K562 (cell line): ENCODE measurements around the gene SLC1A1. TPM values are rescaled to one million over a fixed set of nuclear protein-coding genes. Genes with fewer than 3 reads are reported as not detected.

Experiments
- ATAC-seq: fragments of 200-7000 bp; cut with Tn5 transposase; 3 replicates; pipeline ENCODE4 v1.9.1; 2020; ENCODE audit warnings: moderate library complexity
- BruUV-seq: library from RNA; stranded (reverse); fragments of 400-500 nt; replicated peaks from 2 replicates; lab custom pipeline; 2021; lab: Mats Ljungman, UMichigan
- CTCF ChIA-PET: fragments of 300-600 bp; formaldehyde crosslinking; extraction: SDS; loops from one replicate; lab custom pipeline; 2021; ENCODE audit warnings: low intra/inter-chr PET ratio; lab: Yijun Ruan, JAX
- POLR2A ChIA-PET: fragments of 300-600, 350-650 bp; sonication (Branson Sonifier 250); formaldehyde crosslinking; extraction: SDS; loops from one replicate; lab custom pipeline; 2021; ENCODE audit warnings: antibody characterized with exemption, inconsistent platforms; lab: Yijun Ruan, JAX
- DNase-seq, 4 experiments: peaks; one replicate each; pipeline versions ENCODE4 v3.0.0 to v3.0.0-alpha.2; 2011 to 2018; ENCODE audit warnings: low spot score in 3 of 4, mixed read lengths in 3 of 4; ENCODE audit errors: extremely low read depth in 1 of 4
- FAIRE-seq: peaks from 2 replicates; lab custom pipeline; 2011; peaks lifted over from hg19 to GRCh38; lab: Jason Lieb, UNC
- H2AFZ ChIP-seq: 2 replicates; pipeline ENCODE4 v1.6.0; 2011; ENCODE audit warnings: low read depth, low read length, control low read depth, inconsistent platforms
- H3K27ac ChIP-seq: fragments of 200-600 bp; 3 replicates; pipeline ENCODE4 v1.8.0; 2011; ENCODE audit warnings: low read depth, mild to moderate bottlenecking, control low read depth, inconsistent platforms, low read length, moderate library complexity, mixed read lengths; ENCODE audit errors: extremely low read depth
- H3K27me3 ChIP-seq, 2 experiments: fragments of 300-600 bp in 1 of 2; 2 replicates in 1 of 2; 3 replicates in 1 of 2; pipeline versions ENCODE4 v1.6.0 to v1.8.0; 2011; ENCODE audit warnings: inconsistent platforms in 2 of 2, low read length in 2 of 2, mild to moderate bottlenecking in 1 of 2, mixed read lengths in 1 of 2, moderate library complexity in 1 of 2; ENCODE audit not compliant: control insufficient read depth in 2 of 2, insufficient read depth in 2 of 2
- H3K36me3 ChIP-seq: fragments of 300-600 bp; 3 replicates; pipeline ENCODE4 v1.8.0; 2011; ENCODE audit warnings: mild to moderate bottlenecking, low read length, inconsistent platforms; ENCODE audit not compliant: control insufficient read depth, insufficient read depth
- H3K4me1 ChIP-seq, 2 experiments: fragments of 200-600 bp in 1 of 2; replicated peaks in 1 of 2; 2 replicates in 1 of 2; 3 replicates in 1 of 2; pipeline versions ENCODE4 v1.5.1 to v1.8.0; 2011; ENCODE audit warnings: inconsistent platforms in 2 of 2, low read length in 2 of 2, mild to moderate bottlenecking in 1 of 2, mixed read lengths in 1 of 2, moderate library complexity in 1 of 2; ENCODE audit not compliant: control insufficient read depth in 2 of 2, insufficient read depth in 2 of 2
- H3K4me2 ChIP-seq: 2 replicates; pipeline ENCODE4 v1.6.1; 2011; ENCODE audit warnings: low read length, control low read depth, inconsistent platforms, mixed read lengths; ENCODE audit not compliant: insufficient read depth
- H3K4me3 ChIP-seq: fragments of 200-600 bp; sonication (generic), shearing (Covaris generic); 2 replicates; pipeline ENCODE4 v1.5.1; 2016; ENCODE audit warnings: control low read depth, inconsistent platforms
- H3K79me2 ChIP-seq: fragments of 200-600 bp; 3 replicates; pipeline ENCODE4 v1.8.0; 2011; ENCODE audit warnings: low read length, inconsistent platforms; ENCODE audit not compliant: control insufficient read depth, insufficient read depth
- H3K9ac ChIP-seq, 2 experiments: 2 replicates each; pipeline versions ENCODE4 v1.6.0 to v1.6.1; 2011; ENCODE audit warnings: low read depth in 2 of 2, low read length in 2 of 2, control low read depth in 1 of 2, inconsistent platforms in 1 of 2, mild to moderate bottlenecking in 1 of 2, mixed read lengths in 1 of 2; ENCODE audit not compliant: insufficient read depth in 1 of 2
- H3K9me1 ChIP-seq: one replicate; pipeline ENCODE4 v1.6.0; 2011; ENCODE audit warnings: inconsistent platforms, mild to moderate bottlenecking, low read length, moderate library complexity; ENCODE audit not compliant: control insufficient read depth, insufficient read depth
- H3K9me3 ChIP-seq: replicated peaks from 2 replicates; pipeline ENCODE4 v1.5.1; 2011; ENCODE audit warnings: low read depth, low read length, inconsistent platforms; ENCODE audit not compliant: control insufficient read depth, insufficient read depth
- H4K20me1 ChIP-seq: replicated peaks from 2 replicates; pipeline ENCODE4 v1.6.1; 2011; ENCODE audit warnings: low read length, inconsistent platforms, mixed read lengths; ENCODE audit not compliant: control insufficient read depth, insufficient read depth
- DIDO1 ChIP-seq: fragments of 450-650 bp; IDR thresholded peaks from 2 replicates; pipeline ENCODE4 v1.6.1; 2016; ENCODE audit warnings: low read depth, missing biosample characterization, missing genetic modification characterization
- ERF ChIP-seq: fragments of 450-650 bp; formaldehyde crosslinking; IDR thresholded peaks from 2 replicates; pipeline ENCODE4 v1.4.0; 2020; ENCODE audit warnings: mild to moderate bottlenecking, mixed read lengths
- KHSRP ChIP-seq: fragments of 450-650 bp; IDR thresholded peaks from 2 replicates; pipeline ENCODE4 v1.6.1; 2017
- MIER1 ChIP-seq: fragments of 450-650 bp; IDR thresholded peaks from 2 replicates; pipeline ENCODE4 v1.6.1; 2016; ENCODE audit warnings: antibody characterized with exemption, mild to moderate bottlenecking, low read depth
- SAFB2 ChIP-seq: fragments of 200-400 bp; formaldehyde crosslinking; IDR thresholded peaks from 2 replicates; pipeline ENCODE4 v1.6.1; 2018; ENCODE audit warnings: borderline replicate concordance, low read length, low read depth, moderate library complexity; ENCODE audit not compliant: severe bottlenecking
- SRSF7 ChIP-seq: fragments of 200-400 bp; formaldehyde crosslinking; optimal IDR thresholded peaks from 2 replicates; pipeline ENCODE3; 2017; ENCODE audit warnings: mild to moderate bottlenecking, low read depth, low read length
- TFAM ChIP-seq: fragments of 250-450 bp; sonication (Bioruptor Pico); conservative IDR thresholded peaks from 2 replicates; pipeline ENCODE4 v1.5.0; 2021; ENCODE audit warnings: mild to moderate bottlenecking, moderate library complexity
- ZC3H4 ChIP-seq: sonication (generic); formaldehyde crosslinking; IDR thresholded peaks from 2 replicates; pipeline ENCODE4 v1.9.0; 2021; ENCODE audit warnings: missing genetic modification reagents, borderline replicate concordance
- ZKSCAN3 ChIP-seq: fragments of 250-450 bp; sonication (Bioruptor Pico); IDR thresholded peaks from 2 replicates; pipeline ENCODE4 v1.4.0; 2020
- ZNF408 ChIP-seq: fragments of 250-450 bp; sonication (Bioruptor Pico); IDR thresholded peaks from 2 replicates; pipeline ENCODE4 v1.4.0; 2020; ENCODE audit warnings: low read depth, mild to moderate bottlenecking, moderate library complexity
- ZNF445 ChIP-seq: fragments of 250-450 bp; sonication (Bioruptor Pico); IDR thresholded peaks from 2 replicates; pipeline ENCODE4 v1.4.0; 2020; ENCODE audit warnings: low read depth, mild to moderate bottlenecking, moderate library complexity
- ZNF695 ChIP-seq: fragments of 450-650 bp; formaldehyde crosslinking; IDR thresholded peaks from 2 replicates; pipeline ENCODE4 v1.4.0; 2020; ENCODE audit warnings: mild to moderate bottlenecking, moderate library complexity
- ZNF830 ChIP-seq: fragments of 250-450 bp; sonication (Bioruptor Pico); IDR thresholded peaks from 2 replicates; pipeline ENCODE4 v1.5.0; 2021; ENCODE audit warnings: mild to moderate bottlenecking
- WGBS: fragments of 100-300 bp; shearing (Covaris generic); methylation state at CpG from one replicate; pipeline ENCODE4 v1.1.6; 2016; ENCODE audit warnings: low coverage, mixed read lengths; ENCODE audit not compliant: insufficient coverage; ENCODE audit errors: missing lambda C conversion rate; 5-methylcytosine and 5-hydroxymethylcytosine counted together
- in situ Hi-C: fragments of 300-500 bp; cut with MboI; formaldehyde crosslinking; loops from 4 replicates; pipeline ENCODE4 v1.15.0; 2018; ENCODE audit warnings: inconsistent platforms, mixed read lengths
- intact Hi-C: fragments of 100-400 bp; cut with micrococcal nuclease; formaldehyde crosslinking; loops from 2 replicates; pipeline ENCODE4 v1.14.2; 2022
- polyA plus RNA-seq, 8 experiments: library from polyadenylated mRNA; depleted of rRNA in 4 of 8; stranded (reverse) in 5 of 8; unstranded in 3 of 8; fragments of >200 nt; fragmentation: Nextera tagmentation in 2 of 8; fragmentation: Illumina TruSeq in 1 of 8; extraction: Ambion mirVana in 2 of 8; extraction: Trizol in 1 of 8; gene quantifications; 2 replicates each; pipeline versions ENCODE4 v1.2.1 to v1.2.3, GENCODE V29; 2011 to 2014; ENCODE audit warnings: inconsistent platforms in 1 of 8, missing spikeins in 1 of 8
- total RNA-seq, 7 experiments: library from RNA; depleted of rRNA in 6 of 7; stranded (reverse); fragments of >200 nt in 6 of 7; fragmentation: Illumina TruSeq in 2 of 7; extraction: Trizol in 2 of 7; gene quantifications; 2 replicates each; pipeline versions ENCODE4 v1.2.1 to v1.2.3, GENCODE V29; 2011 to 2021; ENCODE audit warnings: low replicate concordance in 1 of 7
- TF ChIP-seq, protein P1 (sequence below): fragments of 250-450 bp; sonication (Bioruptor Pico); IDR thresholded peaks from 2 replicates; pipeline ENCODE4 v1.5.0; 2020; ENCODE audit warnings: mild to moderate bottlenecking, borderline replicate concordance

The SLC1A1 gene
- total and polyA plus RNA-seq, 9 of the 15 experiments (the other 6 are each of a cell fraction or from before 2014, with no cell fraction given) = 0.11 to 0.16 TPM; not detected in 7

DNA sequence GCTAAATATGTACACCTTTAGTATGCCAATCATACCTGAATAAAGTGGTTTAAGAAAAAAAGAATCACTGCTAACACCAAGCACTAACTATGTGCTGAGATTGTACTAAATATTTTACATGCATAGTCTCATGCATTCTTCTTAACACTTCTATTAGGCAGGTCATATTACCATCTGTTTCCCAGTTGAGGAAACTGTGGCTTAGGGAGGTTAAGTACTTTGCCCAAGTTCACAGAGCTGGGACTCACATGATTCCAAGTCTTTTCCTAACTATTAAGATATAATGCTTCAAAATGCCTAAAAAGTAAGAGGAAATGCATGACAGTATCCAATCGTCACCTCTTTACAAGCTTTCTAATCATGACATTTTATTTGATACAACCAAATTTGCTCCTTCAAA is 102.6 kb downstream of the SLC1A1 start:
- H3K27ac ChIP-seq = no peak overlapping the region
- in situ Hi-C loops = no loop called here
- DNase-seq (no peak), FAIRE-seq (no peak), ATAC-seq (no peak)
- ChIA-PET CTCF (no interaction called here), POLR2A (interaction anchor here (0.7 kb wide), 1 partner anchor 765 kb away, joined by 3 read pairs; no protein-coding TSS in a partner anchor)
- no peaks in the 10 kb centered on the region for H4K20me1 ChIP-seq
- no peaks in the 10 kb centered on the region for H3K9me3 ChIP-seq
- no peak overlapping the region for H2AFZ ChIP-seq
- H3K36me3 ChIP-seq = no peaks in the 10 kb centered on the region
- BruUV-seq = no TSS peak
- H3K79me2 ChIP-seq = no peaks in the 10 kb centered on the region
- H3K27me3 ChIP-seq = peaks cover 0 to 11% of the 10 kb centered on the region in 2 experiments; a peak in 3 of 5 replicates
- H3K9me1 ChIP-seq = no peaks in the 10 kb centered on the region
- no peak overlapping the region for H3K4me2 ChIP-seq
- WGBS = 0% methylated on average over 1 of the region's 1 CpG
- TF ChIP-seq ZNF408 (CRISPR knock-in tag) (no peak), DIDO1 (tag) (no peak), MIER1 (no peak), ZNF695 (CRISPR knock-in tag) (no peak), TFAM (CRISPR knock-in tag) (no peak), SAFB2 (no peak), ZKSCAN3 (no peak), KHSRP (no peak), ZC3H4 (CRISPR knock-in tag) (no peak), ZNF445 (CRISPR knock-in tag) (no peak), ERF (CRISPR knock-in tag) (no peak), SRSF7 (no peak), ZNF830 (CRISPR knock-in tag) (no peak)
- TF ChIP-seq, protein P1, sequence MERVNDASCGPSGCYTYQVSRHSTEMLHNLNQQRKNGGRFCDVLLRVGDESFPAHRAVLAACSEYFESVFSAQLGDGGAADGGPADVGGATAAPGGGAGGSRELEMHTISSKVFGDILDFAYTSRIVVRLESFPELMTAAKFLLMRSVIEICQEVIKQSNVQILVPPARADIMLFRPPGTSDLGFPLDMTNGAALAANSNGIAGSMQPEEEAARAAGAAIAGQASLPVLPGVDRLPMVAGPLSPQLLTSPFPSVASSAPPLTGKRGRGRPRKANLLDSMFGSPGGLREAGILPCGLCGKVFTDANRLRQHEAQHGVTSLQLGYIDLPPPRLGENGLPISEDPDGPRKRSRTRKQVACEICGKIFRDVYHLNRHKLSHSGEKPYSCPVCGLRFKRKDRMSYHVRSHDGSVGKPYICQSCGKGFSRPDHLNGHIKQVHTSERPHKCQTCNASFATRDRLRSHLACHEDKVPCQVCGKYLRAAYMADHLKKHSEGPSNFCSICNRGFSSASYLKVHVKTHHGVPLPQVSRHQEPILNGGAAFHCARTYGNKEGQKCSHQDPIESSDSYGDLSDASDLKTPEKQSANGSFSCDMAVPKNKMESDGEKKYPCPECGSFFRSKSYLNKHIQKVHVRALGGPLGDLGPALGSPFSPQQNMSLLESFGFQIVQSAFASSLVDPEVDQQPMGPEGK (CRISPR knock-in tag) = no peak
- TF ChIP-seq, all 486 proteins: peak for 0
- Histone ChIP-seq H3K9ac (no peak overlapping the region), H3K4me3 (no peak overlapping the region), H3K4me1 (no peaks in the 10 kb centered on the region)
- intact Hi-C loops = no loop called here
